ENCODE data around the gene IL13RA1.

- TF ChIP-seq CTCF (IDR thresholded peaks at IDR 0.05), result no peak
- TF ChIP-seq POLR2A (IDR thresholded peaks at IDR 0.05), result no peak
These were observed 28.7 kb downstream of the IL13RA1 start for GRCh38 chrX:118756101-118756500.

Measured in body of pancreas (tissue), 4 donors.